HuH-7.5 (cell line): Measurements from ENCODE around the gene GBP7.
"Not testable (repeated sequence)": the region's sequence is repeated elsewhere in the genome, so short reads cannot be mapped to it uniquely, and the experiment has no call there.

Experiments used
- DNase-seq: peaks from one replicate; pipeline ENCODE4 v3.0.0; 2011; ENCODE audit warnings: low spot score

GBP7 gene

GRCh38 chr1:89175601-89176256 is at the start of gene GBP7:
GBP7 (minus strand) TSS chr1:89176003; CDS start chr1:89171935, 4,068 bp downstream.
- no peak for DNase-seq

GRCh38 chr1:89221341-89221740 is 45.5 kb upstream of the GBP7 start:
- DNase-seq: no peak

GRCh38 chr1:89219851-89220250 is 44.0 kb upstream of the GBP7 start:
- DNase-seq: not testable (repeated sequence)

- not testable (repeated sequence) for DNase-seq
These were observed 43.1 kb upstream of the GBP7 start for GRCh38 chr1:89218941-89219340.

- DNase-seq: no peak
These were observed 37.5 kb upstream of the GBP7 start for GRCh38 chr1:89213347-89213746.

GRCh38 chr1:89211035-89211634 is 35.3 kb upstream of the GBP7 start:
- DNase-seq: no peak

GRCh38 chr1:89206373-89206772 is 30.6 kb upstream of the GBP7 start:
- DNase-seq: no peak

GRCh38 chr1:89203166-89203565 is 27.4 kb upstream of the GBP7 start:
- DNase-seq: no peak

GRCh38 chr1:89201106-89201794 is 25.4 kb upstream of the GBP7 start:
- DNase-seq: no peak

GRCh38 chr1:89200663-89201062 is 24.9 kb upstream of the GBP7 start:
- DNase-seq: no peak

- DNase-seq: no peak
These were observed 23.8 kb upstream of the GBP7 start for GRCh38 chr1:89199525-89200031.

GRCh38 chr1:89198491-89199072 is 22.8 kb upstream of the GBP7 start, which contains the start of gene GBP4:
GBP4 (minus strand) TSS chr1:89198942; CDS start chr1:89198834, 108 bp downstream.
- no peak for DNase-seq

GRCh38 chr1:89198081-89198480 is 22.3 kb upstream of the GBP7 start:
- DNase-seq: no peak

- DNase-seq: no peak
These were observed 19.7 kb upstream of the GBP7 start for GRCh38 chr1:89195476-89195875.

GRCh38 chr1:89191314-89191713 is 15.5 kb upstream of the GBP7 start:
- DNase-seq: no peak

- DNase-seq: no peak
These were observed 14.2 kb upstream of the GBP7 start for GRCh38 chr1:89190017-89190416.

GRCh38 chr1:89179343-89179742 is 3.5 kb upstream of the GBP7 start:
- no peak for DNase-seq

- no peak for DNase-seq
These were observed 1.2 kb upstream of the GBP7 start for GRCh38 chr1:89176971-89177370.

GRCh38 chr1:89174491-89174890 is 1.3 kb downstream of the GBP7 start:
- no peak for DNase-seq

GRCh38 chr1:89172468-89173143 is 3.2 kb downstream of the GBP7 start:
- no peak for DNase-seq

- no peak for DNase-seq
These were observed 4.8 kb downstream of the GBP7 start for GRCh38 chr1:89171067-89171438.
